T-helper 2 cell treated with Interferon-gamma antibody and Interleukin-4, amounts not matched to agents 5 μg/mL and 100 μg/mL, for 36 hours (primary cell): Measurements from ENCODE around the gene RAB11A.

Experiments
- DNase-seq: peaks from one replicate; pipeline ENCODE4 v3.0.0; 2021; ENCODE audit warnings: low spot score
- H3K27ac Mint-ChIP-seq: one replicate; pipeline ENCODE4 v1.8.0; 2021; ENCODE audit warnings: mild to moderate bottlenecking, mixed read lengths
- H3K27me3 Mint-ChIP-seq: one replicate; pipeline ENCODE4 v1.8.0; 2021; ENCODE audit warnings: low read depth, mixed read lengths
- H3K36me3 Mint-ChIP-seq: one replicate; pipeline ENCODE4 v1.8.0; 2021; ENCODE audit warnings: low read depth, mixed read lengths
- H3K4me1 Mint-ChIP-seq: one replicate; pipeline ENCODE4 v1.8.0; 2021; ENCODE audit warnings: low read depth, mixed read lengths
- H3K4me3 Mint-ChIP-seq: one replicate; pipeline ENCODE4 v1.8.0; 2022; ENCODE audit warnings: mild to moderate bottlenecking, moderate library complexity, mixed read lengths
- H3K9me3 Mint-ChIP-seq: one replicate; pipeline ENCODE4 v1.8.0; 2021; ENCODE audit warnings: mixed read lengths

Gene RAB11A

DNA sequence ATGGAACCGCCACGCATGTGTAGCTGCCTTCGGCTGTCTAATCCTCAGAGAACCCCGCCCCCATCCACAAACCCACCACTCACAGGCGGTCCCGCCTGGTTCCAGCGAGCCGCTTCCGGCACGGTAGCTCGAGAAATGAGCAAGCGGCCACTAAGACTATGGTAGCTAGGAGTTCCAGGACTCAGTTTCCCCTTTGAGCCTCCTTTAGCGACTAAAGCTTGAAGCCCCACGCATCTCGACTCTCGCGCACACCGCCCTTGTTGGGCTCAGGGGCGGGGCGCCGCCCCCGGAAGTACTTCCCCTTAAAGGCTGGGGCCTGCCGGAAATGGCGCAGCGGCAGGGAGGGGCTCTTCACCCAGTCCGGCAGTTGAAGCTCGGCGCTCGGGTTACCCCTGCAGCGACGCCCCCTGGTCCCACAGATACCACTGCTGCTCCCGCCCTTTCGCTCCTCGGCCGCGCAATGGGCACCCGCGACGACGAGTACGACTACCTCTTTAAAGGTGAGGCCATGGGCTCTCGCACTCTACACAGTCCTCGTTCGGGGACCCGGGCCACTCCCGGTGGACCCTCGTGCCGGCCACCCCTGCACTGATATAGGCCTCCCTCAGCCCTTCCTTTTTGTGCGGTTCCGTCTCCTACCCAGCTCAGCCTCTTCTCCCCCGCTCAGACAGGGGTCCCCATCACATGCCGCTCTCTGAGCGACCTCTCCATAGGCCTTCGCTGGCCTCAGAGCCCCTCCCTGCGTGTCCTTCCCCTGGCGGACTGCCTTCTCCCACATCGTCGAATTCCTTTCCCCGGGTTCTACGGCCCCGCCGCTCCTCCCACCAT is at the start of gene RAB11A:
Gene RAB11A (plus strand): TSS at position 366 of the 828 bp plus-strand sequence. CDS start 95 bp downstream, at position 461.
- H3K36me3 Mint-ChIP-seq, result peaks cover 18% of the 10 kb centered on the region
- H3K4me1 Mint-ChIP-seq, result peaks cover 20% of the 10 kb centered on the region
- DNase-seq, result peak; percentile 95
- peak within 1 kb of the TSS; percentile 97 for H3K4me3 Mint-ChIP-seq
- no peaks in the 10 kb centered on the region for H3K9me3 Mint-ChIP-seq
- peaks cover 4% of the 10 kb centered on the region for H3K27me3 Mint-ChIP-seq
- H3K27ac Mint-ChIP-seq, result peak within 1 kb of the TSS; percentile 97

DNA sequence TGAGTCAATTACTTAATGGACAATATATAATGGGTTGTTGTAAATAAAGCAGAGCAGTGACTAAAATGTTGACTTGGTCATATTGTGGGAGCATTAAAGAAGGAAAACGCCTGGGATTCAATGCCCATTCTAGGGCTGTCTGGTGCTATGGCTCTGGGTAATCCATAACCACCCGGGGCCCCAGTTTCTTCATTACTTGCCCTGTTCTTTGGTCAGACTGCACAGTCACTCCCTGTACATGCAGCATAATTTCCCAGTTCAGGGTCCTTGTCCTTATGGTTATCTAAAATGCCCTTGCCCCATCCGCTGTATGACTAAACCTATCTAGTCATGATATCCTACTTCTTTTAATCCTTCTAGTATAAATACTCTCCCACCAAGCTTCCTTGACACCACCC is 49.7 kb upstream of the RAB11A start:
- Mint-ChIP-seq H3K36me3 (peaks cover 8% of the 10 kb centered on the region), H3K9me3 (no peaks in the 10 kb centered on the region), H3K27ac (peak overlapping the region; percentile 83), H3K4me3 (peak overlapping the region; percentile 70), H3K4me1 (peaks cover 46% of the 10 kb centered on the region), H3K27me3 (peaks cover 3% of the 10 kb centered on the region)
- DNase-seq, result no peak

DNA sequence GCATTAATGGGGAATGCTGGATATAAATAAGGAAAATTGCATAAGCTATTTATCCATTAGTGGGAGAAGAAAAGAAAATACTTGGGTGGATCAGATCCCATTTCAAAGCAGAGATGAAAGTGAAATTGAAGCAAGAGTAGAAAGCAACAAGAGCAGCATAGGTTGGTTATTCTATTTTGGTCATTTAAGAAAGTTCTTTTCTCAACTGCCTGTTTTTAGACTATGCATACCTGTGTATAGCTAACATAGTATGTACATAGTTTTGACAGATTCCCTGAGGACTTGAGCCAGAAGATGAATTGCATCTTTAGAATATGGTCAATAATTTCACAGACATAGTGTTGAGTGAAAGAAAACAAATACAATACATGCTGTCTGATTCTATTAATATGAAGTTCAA is 48.2 kb upstream of the RAB11A start:
- no peaks in the 10 kb centered on the region for H3K9me3 Mint-ChIP-seq
- H3K4me3 Mint-ChIP-seq, result peak overlapping the region; percentile 42
- H3K4me1 Mint-ChIP-seq, result peaks cover 45% of the 10 kb centered on the region
- H3K27me3 Mint-ChIP-seq, result peaks cover 3% of the 10 kb centered on the region
- peak overlapping the region; percentile 64 for H3K27ac Mint-ChIP-seq
- DNase-seq, result no peak
- H3K36me3 Mint-ChIP-seq, result peaks cover 7% of the 10 kb centered on the region

- H3K36me3 Mint-ChIP-seq, result peaks cover 2% of the 10 kb centered on the region
- no peak overlapping the region for H3K27ac Mint-ChIP-seq
- H3K27me3 Mint-ChIP-seq, result peaks cover 3% of the 10 kb centered on the region
- peaks cover 44% of the 10 kb centered on the region for H3K4me1 Mint-ChIP-seq
- no peaks in the 10 kb centered on the region for H3K9me3 Mint-ChIP-seq
- no peak overlapping the region for H3K4me3 Mint-ChIP-seq
- no peak for DNase-seq
Measured at GRCh38 chr15:65822316-65822715, 47.0 kb upstream of the RAB11A start.

- Mint-ChIP-seq H3K27ac (no peak overlapping the region), H3K36me3 (no peaks in the 10 kb centered on the region), H3K4me3 (no peak overlapping the region), H3K9me3 (no peaks in the 10 kb centered on the region), H3K27me3 (no peaks in the 10 kb centered on the region), H3K4me1 (peaks cover 46% of the 10 kb centered on the region)
- no peak for DNase-seq
Measured at GRCh38 chr15:65824031-65824743, 45.1 kb upstream of the RAB11A start.

- Mint-ChIP-seq H3K4me1 (peaks cover 42% of the 10 kb centered on the region), H3K9me3 (no peaks in the 10 kb centered on the region), H3K27me3 (no peaks in the 10 kb centered on the region), H3K36me3 (no peaks in the 10 kb centered on the region), H3K27ac (no peak overlapping the region), H3K4me3 (no peak overlapping the region)
- DNase-seq, result no peak
Measured at GRCh38 chr15:65824941-65825544, 44.2 kb upstream of the RAB11A start.

DNA sequence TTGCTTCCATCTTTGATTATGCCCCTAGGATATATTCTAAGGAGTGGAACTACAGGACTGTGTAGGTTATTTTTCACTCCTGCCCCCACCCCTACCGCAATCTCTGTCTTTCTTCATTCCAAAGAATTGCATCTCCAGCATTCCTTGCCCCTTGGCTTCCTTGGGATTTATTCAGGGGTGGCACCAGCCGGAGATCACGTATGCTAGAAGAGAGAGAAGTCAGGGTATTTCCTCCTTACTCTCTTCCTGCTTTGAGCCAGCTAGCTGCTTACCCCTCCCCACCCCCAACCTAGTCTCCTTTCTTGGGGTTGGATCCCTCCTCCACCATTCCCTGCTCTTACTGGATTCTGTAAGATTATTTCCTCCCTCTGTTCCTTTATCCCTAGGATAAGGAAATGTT is 42.2 kb upstream of the RAB11A start:
- Mint-ChIP-seq H3K27me3 (no peaks in the 10 kb centered on the region), H3K27ac (peak overlapping the region; percentile 64), H3K36me3 (no peaks in the 10 kb centered on the region), H3K4me3 (peak overlapping the region; percentile 49), H3K9me3 (no peaks in the 10 kb centered on the region), H3K4me1 (peaks cover 35% of the 10 kb centered on the region)
- no peak for DNase-seq

GRCh38 chr15:65828585-65828984 is 40.7 kb upstream of the RAB11A start:
- H3K36me3 Mint-ChIP-seq, result no peaks in the 10 kb centered on the region
- peaks cover 49% of the 10 kb centered on the region for H3K4me1 Mint-ChIP-seq
- peak overlapping the region; percentile 49 for H3K4me3 Mint-ChIP-seq
- no peaks in the 10 kb centered on the region for H3K27me3 Mint-ChIP-seq
- peak overlapping the region; percentile 75 for H3K27ac Mint-ChIP-seq
- DNase-seq, result no peak
- no peaks in the 10 kb centered on the region for H3K9me3 Mint-ChIP-seq

DNA sequence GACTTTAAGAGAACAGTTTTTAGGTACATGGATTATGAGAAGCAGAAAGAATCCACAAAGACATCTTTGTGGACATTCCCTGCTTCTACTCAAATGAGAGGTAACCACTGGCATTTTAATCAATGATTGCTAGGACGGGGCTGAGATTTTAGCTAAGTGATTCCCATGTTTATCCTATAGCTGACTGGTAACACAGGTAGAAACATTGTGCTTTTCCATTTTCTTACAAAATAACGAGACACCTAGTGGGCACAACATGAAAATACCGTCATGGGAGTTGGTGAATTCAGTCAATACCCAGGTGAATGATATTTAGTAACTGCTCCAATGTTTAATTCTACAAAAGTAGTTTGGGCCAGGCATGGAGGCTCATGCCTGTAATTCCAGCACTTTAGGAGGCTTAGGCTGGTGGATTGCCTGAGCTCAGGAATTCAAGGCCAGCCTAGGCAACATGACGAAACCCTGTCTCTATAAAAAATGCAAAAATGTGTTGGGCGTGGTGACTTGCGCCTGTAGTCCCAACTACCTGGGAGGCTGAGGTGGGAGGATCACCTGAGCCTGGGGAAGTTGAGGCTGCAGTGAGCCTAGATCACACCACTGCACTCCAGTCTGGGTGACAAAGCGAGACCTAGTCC is 40.0 kb upstream of the RAB11A start:
- Mint-ChIP-seq H3K4me1 (peaks cover 51% of the 10 kb centered on the region), H3K27ac (peak overlapping the region; percentile 75), H3K36me3 (no peaks in the 10 kb centered on the region), H3K4me3 (peak overlapping the region; percentile 49), H3K27me3 (no peaks in the 10 kb centered on the region), H3K9me3 (no peaks in the 10 kb centered on the region)
- no peak for DNase-seq

DNA sequence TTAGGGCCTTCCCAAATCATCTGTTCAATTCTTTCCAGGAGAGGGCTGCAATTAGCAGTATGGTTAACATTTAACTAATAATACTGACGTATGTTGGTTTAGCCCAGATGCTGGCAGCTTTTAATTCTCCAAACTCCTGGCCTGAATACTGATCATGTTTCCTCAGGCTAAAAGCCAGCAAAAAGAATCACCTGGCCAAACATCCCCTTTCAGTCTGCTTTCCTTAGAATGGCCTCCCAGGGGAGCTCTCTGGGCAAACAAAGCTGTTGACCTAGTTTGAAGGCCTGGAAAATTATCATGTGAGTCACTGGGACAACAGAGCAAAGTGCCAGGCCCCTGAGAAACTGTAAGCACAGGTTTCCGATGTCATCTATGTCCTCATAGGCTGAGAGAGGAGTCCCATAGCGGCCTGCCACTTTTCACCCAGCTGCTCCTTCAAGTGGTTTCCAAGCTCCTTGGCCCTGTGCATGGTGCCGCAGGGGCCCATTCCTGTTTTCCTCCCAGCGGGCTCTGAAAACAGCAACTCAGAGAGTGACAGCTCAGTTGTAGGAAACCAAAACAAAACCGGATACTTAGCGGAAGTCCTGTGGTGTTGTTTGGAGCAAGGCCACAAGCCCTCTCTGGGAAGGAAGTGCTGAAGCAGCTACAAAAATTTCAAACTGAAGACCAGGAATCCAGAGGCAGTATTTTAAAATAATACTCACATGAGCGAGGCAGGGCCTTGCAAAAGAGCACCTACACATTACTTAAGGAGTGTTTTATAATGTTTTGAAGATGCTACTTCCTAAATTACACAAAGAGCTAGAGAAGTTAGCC is 36.5 kb upstream of the RAB11A start:
- Mint-ChIP-seq H3K27ac (peak overlapping the region; percentile 94), H3K27me3 (no peaks in the 10 kb centered on the region), H3K9me3 (no peaks in the 10 kb centered on the region), H3K4me1 (peaks cover 45% of the 10 kb centered on the region), H3K36me3 (no peaks in the 10 kb centered on the region), H3K4me3 (peak overlapping the region; percentile 84)
- peak; percentile 46 for DNase-seq

DNA sequence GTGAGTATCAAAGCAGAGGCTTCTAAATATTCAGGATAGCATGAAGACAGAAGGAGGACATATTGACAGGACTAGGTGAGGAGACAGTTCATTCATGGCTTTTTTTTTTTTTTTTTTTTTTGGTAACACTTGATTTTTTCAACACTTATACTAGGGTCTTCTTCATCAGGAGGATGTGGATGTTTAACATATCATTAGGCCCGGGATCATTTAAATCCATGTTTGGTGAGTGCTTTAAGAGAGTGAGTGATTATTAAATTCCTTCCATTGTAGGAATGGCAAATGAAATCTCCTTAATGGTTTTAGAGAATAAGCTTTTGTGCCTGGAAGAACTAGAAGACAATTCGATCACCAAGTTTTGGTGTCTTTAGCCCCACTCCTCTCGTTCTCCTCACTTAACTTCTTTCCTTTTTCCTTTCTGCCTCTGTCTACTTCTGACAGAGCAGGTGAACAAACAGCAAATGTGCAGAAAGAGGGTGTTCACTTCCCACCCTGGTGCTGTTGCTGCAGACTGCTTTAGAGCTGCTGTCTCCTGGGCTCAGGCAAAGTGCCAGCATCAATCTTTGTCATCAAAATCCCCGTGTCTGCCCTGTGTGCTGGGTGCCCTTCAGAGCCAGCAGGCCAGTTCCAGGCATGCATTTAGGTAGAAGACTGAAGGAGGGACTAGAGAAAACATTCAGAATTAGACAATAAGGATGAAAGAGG is 35.6 kb upstream of the RAB11A start:
- DNase-seq, result no peak
- Mint-ChIP-seq H3K4me1 (peaks cover 37% of the 10 kb centered on the region), H3K9me3 (no peaks in the 10 kb centered on the region), H3K27ac (peak overlapping the region; percentile 94), H3K4me3 (peak overlapping the region; percentile 84), H3K36me3 (no peaks in the 10 kb centered on the region), H3K27me3 (no peaks in the 10 kb centered on the region)

- Mint-ChIP-seq H3K36me3 (no peaks in the 10 kb centered on the region), H3K4me1 (peaks cover 27% of the 10 kb centered on the region), H3K27ac (no peak overlapping the region), H3K9me3 (no peaks in the 10 kb centered on the region), H3K27me3 (no peaks in the 10 kb centered on the region), H3K4me3 (no peak overlapping the region)
- no peak for DNase-seq
Measured at GRCh38 chr15:65834603-65835282, 34.5 kb upstream of the RAB11A start.
